NCI-H510A treated with DMSO at 0.1 percent for 48 hours (cell line): ENCODE measurements around the gene TTLL5.
"Not testable (repeated sequence)": the region's sequence is repeated elsewhere in the genome, so short reads cannot be mapped to it uniquely, and the experiment has no call there.

Experiments used
- DNase-seq: peaks from one replicate; lab custom pipeline; 2025; lab: John Stamatoyannopoulos, UW

The TTLL5 gene

DNA sequence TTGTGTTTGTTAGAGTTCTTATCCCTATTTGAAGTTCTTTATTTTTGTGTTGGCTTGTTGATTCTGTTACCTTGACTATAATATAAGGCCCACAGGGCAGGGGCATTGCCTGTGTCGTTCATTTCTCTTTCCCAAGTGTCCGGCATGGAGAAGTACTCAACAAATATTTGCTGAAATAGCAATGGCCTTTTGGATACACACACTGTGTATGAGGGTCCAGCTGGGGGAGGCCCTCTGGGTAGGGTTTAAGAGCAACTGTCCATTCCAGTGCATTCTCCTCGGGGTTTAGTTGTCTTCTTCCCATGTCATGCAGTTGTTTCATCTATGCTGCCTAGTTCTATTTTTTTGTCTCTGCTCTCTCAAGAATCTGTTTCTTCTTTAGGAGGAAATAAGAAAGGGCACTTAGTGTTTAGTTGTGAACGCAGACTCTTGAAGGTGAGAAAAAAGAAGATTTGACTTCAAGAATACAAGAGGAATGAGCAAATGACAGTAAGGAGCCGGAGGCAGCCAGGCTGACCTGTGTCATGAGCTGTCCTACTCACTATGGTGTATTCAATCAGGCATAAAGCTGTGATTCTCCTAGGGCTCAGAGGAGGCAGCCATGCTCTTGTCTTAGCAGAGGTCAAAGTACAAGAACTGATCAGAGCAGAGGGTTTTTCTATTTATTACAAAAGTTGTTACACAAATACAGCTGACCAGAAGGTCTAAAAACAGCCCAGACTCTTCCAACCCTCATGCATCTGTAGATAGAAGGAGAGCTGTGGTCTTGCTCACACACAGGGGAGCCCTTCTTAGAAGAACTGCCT lies 10.6 kb upstream of the TTLL5 start:
- DNase-seq: no peak

DNA sequence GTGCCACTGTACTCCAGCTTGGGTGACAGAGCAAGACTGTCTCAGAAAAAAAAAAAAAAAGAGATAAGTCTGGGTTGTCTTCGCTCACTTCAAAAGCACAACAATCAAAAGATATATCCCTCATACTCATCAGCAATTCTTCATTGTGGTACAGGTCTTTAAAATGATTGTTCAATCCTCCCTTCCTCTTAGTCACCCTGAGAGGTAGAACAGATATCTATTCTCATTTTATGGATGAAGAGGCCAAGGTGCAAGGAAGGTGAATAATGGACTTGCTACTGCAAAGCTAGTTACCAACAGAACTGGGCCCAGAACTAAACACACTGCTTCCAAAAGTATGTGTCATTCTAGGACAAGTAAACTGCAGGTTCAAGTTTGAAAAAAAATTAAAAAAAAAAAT lies 7.5 kb upstream of the TTLL5 start:
- no peak for DNase-seq

DNA sequence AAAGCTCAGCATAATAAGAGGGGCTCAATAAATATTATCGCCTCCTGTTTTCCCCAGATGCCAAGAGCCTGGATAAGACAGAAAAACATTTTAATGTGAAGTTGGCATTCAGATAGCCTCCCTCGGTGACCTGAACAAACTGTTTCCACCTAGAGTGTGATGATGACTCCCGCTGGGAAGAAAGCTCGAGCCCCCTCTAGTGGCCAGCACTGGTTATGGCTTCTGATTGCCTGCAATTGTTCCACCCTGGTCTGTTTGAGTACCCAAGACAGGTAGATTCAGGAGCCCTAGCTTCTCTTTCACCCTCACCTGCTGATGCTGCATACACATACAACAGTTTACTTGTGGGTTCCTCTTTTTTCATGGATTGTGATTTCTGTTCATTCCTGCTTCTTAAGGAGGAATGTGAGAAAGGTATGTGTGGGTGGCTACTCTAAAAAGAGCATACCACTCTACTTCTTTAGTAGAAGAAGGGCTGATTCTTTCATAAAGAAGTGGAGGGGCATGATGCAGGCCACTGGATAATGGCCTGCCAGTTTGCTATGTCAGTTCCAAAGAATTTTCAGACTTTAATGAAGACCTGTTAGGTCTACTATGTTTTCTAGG lies 6.8 kb upstream of the TTLL5 start:
- DNase-seq: peak; percentile 73

DNA sequence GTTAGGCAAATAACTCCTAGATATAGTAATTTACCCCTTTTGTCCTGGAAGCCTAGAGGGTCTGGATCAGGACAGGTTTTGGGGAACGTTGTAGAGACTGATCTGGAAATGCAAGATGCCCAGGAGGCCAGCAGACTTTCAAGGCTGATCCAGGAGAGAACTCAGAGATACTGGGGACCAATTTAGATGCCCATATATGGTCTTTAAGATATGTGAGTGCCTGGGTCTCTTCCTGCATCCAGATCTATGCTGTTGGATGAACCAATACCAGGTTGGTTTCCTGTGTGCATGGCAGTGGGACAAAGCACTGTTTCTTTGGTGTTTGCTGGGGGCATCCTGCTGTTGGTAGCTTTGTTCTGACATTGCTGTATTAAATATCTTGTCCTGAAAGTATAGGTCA lies 5.8 kb upstream of the TTLL5 start:
- no peak for DNase-seq

DNA sequence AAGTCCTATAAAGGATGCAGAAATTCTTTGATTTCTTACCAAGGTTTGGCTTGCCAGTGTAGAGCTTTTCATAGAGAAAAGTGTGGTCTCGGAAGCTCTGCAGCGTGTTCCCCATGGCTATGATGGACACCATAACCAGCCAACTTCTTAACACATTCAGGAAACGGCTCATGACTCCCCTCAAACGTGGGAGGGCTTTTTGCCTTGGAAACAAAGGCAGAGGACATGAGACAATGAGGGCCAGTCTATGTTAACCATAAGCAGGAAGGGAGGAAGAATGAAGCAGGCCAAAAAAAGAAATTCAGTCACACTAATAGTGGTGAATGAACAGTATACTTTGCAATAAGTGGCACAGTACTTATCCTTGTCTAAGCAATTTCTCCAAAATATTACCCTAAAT lies 3.7 kb upstream of the TTLL5 start:
- DNase-seq: no peak

DNA sequence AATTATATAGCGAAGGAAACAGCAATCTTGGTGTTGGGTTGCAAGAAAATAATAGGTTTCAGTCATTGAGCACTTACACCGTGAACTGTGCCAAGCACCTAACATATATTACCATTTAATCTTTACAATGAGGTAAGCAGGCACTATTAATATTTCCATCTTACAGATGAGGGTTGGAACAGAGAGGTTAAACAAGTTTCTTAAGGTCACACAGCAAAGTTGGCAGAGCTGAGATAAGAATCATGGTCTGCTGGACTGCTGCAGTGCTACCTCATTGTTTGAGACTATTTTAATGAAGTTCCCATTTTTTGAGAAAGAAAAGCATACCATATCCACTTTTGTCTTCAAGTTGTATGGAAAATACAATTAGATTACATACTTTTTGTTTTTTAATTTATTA lies 2.1 kb upstream of the TTLL5 start:
- DNase-seq: no peak

DNA sequence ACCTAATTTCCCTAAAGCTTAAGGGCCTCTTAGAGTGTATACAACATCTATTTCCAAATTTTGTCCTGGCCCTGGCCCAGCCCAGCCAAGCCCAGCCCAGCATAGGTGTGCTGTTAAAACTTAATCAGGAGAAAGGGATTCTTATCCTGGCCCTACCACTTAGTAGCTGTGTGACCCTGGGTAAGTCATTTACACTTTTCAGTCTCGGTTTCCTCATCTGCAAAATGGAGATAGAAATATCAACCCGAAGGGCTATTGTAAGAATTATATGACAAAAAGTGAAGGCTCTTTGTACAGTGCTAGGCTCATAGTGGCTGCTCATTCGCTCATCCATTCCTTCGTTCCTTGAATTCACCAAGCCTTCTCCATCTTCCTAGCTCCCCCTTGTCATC lies 812 bp upstream of the TTLL5 start:
- DNase-seq: no peak

DNA sequence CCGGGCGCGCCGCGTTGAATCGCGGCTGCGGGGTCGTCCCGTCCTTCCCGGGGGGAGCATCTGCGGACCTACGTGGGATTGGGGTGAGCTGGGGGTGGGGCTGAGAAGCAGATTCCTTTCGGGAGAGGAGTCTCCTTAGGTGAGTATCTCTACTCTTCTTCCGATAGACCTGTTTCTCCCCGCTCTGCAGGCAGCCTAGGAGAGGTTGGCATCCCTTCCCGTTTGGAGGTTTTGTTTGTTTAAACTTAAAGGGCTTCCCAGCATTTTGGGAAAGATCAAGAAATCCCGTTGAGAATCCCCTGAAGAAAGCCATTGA lies 411 bp downstream of the TTLL5 start:
- DNase-seq: peak; percentile 71

DNA sequence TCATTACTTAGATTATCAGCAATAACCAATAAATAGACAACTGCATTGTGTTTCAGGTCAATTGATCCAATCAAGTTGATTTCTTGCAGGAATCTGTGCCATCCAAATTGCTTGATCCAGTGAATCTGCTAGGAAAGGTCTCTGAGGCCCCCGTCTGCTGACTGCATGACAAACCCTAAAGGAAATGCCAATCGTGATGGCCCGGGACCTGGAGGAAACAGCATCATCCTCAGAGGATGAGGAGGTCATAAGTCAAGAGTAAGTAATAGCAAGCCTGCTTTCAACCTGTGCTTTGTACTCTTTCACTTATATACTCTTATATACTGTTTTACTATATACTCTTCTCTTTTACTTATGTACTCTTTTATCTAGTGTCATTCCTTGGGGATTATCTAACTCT lies 1.9 kb downstream of the TTLL5 start:
- no peak for DNase-seq

DNA sequence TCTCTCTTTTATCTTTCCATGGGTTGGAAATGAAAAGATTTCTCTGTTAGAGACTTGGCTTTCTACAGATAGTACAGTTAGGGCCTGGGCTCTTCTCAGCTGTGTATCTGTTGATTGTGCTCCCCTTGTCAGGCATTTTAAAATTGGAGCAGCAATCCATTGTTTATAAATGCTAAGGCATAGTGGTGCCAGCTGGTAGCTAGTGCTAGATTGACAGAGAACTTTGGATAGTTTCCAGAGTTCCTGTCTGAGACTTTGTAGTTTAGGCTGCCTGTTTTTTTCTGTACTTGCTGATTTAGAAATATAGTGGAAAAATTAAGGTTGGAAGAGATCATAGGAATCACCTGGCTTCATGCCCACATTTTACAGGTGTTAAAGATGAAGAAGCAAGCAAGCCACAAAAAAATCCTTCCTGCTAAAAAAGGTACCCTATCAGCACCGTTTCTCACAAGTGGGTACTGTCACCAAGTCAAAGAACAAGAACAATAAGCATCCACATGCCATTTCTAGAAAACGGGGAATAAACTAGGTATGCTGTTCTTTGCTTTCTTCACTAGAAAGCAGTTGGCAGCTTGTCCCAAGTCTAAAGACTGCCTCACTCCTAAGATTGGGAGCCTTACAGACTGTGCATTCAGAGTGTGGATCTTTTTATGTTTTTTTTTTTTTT lies 6.2 kb downstream of the TTLL5 start:
- DNase-seq: no peak

DNA sequence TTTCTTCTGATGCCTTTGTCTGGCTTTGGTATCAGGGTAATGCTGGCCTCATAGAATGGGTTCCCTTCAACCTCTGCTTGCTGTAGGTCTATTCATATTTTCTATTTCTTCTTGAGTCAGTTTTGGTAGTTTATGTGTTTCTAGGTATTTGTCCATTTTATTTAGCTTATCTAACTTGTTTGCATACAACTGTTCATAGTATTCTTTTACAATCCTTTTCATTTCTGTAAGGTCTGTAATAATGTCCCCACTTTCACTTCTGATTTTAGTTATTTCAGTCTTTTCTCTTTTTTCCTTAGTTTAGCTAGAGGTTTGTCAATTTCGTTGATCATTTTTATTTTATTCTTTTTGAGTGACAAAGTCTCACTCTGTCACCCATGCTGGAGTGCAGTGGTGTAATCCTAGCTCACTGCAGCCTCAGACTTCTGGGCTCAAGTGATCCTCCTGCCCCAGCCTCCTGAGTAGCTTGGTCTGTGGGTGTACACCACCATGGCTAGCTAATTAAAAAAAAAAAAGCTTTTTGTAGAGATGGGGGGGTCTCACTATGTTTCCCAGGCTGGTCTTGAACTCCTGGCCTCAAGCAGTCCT lies 11.7 kb downstream of the TTLL5 start:
- no peak for DNase-seq

DNA sequence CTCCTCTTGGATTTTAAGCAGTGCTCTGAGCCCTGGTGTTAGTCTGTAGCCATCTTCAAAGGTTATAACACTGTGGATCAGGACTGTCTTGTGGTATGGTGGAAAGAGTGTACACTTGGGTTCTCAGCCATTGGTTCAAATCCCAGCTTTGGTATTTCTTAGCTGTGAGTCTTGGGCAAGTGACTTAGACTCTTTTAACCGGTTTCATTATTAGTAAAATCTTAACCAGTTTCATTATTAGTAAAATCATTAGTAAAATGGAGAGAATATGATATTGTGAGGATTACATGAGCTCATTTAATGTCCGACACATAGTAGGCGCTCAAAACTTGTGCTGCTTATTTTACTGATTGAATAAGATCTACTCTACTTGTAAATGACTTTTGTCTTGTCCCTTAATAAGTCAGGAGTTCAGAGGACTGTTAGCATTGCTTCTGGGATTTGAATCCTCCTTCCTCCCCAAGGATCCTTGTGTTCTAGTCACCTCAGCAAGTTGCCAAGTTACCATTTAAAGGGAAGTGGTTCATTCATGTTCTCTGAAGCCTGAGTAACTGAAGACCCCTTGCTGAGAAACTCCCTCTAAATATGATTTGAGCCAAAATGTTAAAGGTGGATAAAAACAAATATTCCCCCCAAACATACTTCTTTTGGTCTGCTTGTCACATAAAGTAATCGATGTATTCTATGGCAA lies 12.4 kb downstream of the TTLL5 start:
- no peak for DNase-seq

DNA sequence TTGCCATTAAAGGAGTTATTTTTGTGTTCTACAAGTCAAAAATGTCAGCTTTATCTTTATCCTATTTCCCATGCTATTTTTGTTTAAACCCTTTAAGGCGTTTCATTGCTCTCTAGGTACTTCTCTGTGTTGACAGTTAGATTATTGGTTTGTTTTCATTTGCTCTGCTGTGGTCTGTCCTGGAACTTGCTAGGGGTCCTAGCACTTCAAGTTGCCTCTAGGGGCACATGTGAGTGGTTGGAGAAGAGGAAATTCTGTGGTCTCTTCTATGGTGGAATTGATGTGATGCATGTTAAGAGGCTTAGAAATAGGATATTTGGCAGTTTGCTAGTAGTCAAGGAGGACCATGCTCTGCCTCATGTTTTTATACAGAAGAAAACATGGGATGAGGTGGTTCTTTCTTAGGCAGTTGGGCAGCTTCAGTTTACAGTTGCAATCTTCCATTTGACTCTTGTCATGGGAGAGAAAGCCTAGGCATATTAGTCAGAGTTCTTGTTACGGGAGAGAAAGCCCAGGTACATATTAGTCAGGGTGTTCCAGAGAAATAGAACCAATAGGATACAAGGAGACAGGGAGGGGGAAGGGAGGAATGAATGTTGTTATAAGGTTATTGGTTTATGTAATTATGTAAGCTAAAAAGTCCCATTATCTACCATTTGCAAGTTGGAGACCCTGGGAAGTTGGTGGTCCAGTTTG lies 14.4 kb downstream of the TTLL5 start:
- no peak for DNase-seq

DNA sequence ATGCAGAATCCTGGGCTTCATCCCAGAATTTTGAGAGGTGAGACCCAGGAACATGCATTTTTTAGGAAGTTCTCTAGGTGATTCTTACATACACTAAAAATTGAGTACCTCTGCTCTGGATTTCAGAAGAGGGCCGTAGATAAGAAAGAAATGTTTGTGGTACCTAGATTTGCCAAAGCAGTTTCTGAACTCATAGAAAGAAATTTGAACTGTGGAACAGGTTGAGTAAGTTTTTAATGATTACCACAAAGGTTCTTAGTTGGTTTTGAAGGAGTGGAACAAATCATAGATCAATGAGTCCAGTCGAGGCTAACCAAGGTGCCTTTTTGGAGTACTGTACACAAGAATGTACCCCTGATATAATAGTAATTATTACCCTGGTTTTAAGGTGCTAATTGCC lies 24.9 kb downstream of the TTLL5 start:
- DNase-seq: no peak

DNA sequence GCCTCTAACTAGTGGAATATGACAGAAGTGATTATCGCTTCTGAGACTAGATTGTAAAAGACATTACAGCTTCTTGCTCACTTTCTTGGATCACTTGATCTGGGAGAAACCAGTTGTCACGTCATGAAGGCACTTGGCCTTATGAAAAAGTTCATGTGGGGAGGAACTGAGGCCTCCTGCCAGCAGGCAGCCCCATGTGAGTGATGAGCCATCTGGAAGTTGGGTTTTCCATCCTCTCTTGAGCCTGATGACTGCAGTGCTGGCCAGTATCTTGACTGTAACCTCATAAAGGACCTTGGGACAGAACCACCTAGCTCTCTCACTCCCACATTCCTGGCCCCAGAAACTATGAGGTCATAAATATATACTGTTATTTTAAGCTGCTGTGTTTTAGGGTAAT lies 28.0 kb downstream of the TTLL5 start:
- no peak for DNase-seq

DNA sequence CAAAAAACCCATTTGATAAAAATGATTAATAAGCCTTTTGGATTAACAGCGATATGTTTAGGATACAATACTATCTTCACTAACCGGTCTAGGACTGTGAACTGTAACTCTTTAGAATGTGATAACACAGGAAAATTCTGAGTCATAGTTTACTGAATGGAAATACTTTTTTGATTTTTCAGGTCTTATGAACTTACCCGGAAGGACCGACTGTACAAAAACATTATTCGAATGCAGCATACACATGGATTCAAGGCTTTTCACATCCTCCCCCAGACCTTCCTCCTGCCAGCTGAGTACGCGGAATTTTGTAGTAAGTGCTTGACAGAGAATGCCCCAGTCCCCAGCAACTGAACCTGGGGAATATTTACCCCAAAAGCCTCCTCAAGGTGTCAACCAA lies 29.0 kb downstream of the TTLL5 start:
- DNase-seq: no peak

DNA sequence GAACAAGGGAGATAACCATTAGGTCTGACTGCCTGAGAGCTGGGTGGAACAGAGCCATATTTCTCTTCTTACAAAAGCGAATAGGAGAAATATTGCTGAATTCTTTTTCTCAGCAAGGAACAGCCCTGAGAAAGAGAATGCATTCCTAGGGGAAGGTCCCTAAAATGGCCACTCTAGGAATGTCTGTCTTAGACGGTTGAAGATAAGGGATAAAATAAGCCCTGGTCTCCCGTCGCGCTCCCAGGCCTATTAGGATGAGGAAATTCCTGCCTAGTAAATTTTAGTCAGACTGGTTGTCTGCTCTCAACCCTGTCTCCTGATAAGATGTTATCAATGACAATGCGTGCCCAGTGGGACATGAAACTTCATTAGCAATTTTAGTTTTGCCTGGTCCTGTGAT lies 34.0 kb downstream of the TTLL5 start:
- DNase-seq: not testable (repeated sequence)

DNA sequence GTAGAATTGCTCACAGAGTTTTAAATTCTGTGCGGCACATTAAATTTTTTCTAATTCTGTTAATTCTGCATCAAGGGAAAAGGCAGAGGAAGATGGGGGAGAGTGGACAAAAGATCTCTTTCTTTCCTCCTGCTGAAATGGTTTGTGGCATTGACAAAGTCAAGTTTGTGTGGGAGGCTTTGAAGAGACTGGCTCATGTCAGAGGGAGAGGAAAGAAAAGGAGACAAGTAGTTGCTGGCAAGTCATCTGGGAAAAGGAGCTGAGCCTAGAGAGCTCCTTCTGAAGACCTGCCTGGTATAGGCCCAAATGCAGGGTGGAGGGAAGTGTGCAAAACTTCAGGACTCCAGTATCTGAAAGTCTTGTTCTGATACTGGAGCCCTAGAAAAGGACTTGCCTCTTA lies 36.3 kb downstream of the TTLL5 start:
- no peak for DNase-seq

DNA sequence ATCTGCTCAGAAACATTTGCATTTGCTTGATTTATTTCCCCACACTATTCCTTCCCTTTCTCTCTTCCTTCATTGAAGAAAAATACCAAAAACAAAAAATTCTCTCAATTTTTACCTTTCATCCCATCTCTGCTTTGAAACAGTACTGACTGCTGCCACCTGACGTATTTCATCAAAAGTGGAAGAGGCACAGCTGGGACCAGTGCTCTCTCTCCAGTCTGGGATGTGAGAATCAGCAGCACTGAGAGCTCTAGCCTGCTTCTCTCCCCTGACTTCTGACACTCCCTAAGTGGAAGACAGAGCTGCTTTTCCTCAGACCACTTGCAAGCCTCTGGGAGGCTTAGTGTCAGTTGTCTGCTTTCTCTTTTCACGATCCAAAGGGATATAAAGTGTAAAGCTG lies 36.9 kb downstream of the TTLL5 start:
- no peak for DNase-seq

DNA sequence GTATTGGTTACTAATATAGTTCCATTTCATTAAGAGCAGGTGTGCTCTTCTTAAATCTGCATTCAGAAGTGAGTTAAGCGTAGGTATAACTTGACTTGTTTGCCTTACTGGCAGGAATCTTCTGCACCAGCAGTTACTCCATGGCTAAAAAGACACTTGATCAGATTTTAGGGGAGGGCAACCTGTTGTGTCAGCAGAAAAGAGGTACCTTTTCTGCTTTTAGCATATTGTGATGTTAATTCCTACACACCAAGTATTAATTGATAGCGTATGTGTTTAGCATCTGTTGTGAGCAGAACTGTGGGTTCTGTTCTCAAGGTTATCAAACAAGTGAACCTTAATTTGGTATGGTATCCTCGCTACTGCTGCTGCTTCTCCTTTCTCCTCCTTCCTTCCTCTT lies 38.3 kb downstream of the TTLL5 start:
- no peak for DNase-seq

DNA sequence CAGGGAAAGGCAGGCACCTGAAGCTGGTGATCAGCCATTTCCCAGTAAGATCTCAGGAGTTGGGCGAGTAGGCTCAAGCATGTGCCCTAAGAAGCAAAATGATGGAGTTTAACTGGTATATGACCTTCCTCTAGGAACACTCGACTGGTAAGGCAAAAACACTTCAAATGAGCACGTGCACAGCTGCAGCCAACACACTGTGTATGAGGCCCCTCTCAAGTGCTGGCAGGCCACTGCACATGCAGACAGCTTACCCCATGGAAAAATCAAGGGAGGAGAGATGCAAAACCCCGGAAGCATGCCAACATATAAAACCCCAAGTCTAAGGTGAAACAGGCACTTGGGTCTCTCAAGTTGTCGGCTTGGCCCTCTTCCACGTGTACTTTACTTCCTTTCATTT lies 39.2 kb downstream of the TTLL5 start:
- DNase-seq: peak; percentile 42

DNA sequence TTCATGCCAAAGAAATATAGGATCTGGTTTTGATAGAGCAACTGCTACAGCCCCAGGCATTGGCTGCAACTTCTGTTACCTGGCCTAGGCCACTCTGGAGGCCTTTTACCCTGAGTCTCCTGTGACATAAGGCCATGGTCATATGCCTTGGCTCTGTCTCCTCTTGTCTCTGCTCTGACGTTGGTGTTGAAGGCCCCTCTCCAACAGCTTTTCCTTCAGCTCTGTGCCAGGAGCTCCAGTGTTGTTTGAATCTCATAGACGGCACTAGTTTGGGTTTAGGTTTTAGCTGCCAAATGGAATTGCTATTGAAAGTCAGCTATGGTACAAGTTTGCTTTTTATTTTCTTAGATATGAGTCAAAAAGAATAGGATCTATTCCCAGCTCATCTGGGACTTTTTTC lies 41.1 kb downstream of the TTLL5 start:
- DNase-seq: no peak
